ENCODE data around the gene RAB22A.
A peak's percentile ranks its signal among the peaks of the same experiment; 100 is the strongest.

Gene RAB22A

DNA sequence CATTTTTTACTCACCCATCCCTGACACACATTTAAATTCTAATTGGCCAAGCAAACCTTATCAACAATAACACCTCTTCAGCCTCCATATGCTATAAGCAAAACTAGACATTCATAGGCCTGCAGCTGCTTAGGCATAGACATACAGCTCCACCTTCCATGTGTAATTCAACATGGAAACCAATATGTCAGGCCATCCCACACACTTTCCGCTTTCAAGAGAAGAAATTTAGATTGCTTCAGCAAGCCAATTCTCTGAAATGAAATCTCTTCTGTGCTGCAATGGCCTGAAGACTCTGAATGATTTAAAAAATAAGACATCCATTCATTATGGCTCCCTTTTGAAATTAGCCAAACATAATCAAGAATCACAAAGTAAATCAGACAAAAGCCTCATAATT, 4.5 kb upstream of the RAB22A start:
- DNase-seq, result no peak

DNA sequence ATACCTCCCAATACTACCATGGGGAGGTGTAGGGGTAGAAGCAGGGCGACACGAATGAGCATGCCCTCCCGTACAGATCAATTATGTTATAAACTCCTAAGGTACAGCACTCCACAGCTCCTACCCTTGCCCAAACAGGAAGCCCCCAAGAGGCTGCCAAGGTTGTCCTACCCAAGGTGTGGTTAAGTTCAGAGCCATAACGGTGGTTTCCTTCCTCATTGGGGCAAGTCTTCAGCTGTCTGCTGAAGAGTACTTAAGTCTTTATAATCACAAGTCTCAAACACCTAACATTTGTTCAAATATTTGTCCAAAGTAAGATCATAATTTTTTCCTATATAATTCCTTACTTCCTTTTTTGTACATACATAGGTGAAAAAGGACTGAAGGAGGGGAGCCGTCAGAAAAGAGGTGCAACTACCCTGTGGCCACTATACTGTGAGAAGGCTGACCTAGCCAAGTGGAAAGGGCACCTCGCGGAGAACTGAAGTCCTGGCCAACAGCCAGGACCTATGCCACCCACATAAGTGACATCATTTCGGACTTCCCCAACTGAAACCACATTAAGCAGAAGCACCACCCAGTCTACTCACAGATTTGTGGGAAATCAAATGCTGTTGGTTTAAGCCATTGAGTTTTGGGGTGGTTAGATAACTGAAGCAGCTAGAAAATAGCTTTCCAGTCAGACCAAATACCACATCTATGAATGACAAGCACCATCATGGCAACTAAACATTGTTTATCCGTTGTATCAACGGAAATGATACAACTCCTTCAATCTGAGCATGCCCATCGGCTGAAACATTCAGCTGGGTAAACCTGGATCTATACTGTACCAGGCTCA, 2.9 kb upstream of the RAB22A start:
- DNase-seq, result no peak

DNA sequence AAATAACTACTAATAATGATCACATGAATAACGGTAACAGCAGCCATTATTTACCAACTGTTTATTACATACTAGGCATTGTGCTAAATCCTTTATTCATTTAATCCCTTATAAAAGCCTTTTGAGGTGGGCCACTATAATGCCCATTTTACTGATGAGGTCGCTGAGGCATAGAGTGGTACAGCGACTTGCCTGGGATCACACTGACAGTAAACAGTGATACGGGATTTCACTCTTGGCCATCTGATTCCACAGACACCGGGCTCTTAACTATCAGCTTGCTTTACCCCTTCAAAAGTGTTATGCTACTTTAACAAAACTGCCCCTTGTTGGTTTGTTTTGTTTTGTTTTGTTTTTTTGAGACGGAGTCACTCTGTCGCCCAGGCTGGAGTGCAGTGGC, 2.2 kb upstream of the RAB22A start:
- DNase-seq, result no peak

DNA sequence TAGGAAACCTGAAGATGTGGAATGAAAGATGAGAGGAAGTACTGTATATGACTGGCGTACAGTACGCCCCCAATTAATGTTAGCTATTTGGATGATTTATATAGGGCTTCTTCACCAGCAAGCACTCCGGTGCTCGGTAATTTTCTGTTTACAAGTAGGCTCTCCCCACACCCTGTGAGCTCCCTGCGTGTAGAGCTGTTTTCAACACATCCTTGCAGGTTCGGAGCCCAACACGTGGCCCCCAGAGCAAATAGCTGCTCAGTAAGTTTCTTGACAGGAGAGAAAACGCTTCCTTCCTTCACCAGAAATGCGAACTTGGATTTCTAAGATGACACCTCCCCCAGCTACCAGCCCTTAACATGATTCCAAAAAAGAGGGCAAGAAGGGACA, 1.2 kb upstream of the RAB22A start:
- DNase-seq, result no peak

DNA sequence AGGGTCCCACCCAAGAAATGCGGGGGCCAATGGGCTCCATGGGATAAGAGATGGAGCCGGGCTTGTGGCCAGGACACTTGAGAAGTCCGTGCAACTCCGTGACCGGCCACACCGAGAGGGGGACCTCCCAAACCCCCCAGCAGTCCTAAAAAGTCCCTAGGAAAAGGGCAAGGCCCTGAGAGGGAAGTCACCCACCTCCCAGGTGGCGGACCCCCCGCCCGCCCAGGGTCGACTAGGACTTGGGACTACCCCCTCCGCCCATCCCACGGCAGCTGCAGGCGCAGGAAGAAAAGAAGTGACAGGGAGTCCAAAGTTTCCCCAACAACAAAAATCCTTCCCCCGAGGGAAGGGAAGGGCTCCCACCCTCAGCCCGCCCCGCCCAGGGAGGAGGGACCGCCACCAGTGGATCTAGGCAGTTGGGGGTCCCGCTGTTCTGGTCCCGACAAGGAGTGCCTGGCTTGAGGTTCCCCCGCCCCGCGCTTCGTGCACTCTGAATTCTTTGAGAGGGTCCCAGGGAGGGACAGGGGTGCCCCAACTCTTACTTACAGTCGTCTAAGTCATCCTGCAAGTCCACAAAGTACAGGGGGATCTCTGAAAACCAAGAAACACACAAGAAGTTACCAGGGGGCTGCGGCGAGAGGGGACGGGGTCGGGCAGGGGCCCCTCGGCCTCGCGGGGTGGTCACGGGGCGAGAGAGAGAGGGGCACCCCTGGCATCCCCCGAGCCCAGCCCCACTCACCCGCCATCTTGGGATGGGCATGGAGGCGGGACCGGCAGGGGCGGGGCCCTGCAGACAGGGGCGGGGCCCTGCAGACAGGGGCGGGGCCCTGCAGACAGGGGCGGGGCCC, 611 bp upstream of the RAB22A start:
- peak in 1 of 2 experiments; percentile 44 for DNase-seq

DNA sequence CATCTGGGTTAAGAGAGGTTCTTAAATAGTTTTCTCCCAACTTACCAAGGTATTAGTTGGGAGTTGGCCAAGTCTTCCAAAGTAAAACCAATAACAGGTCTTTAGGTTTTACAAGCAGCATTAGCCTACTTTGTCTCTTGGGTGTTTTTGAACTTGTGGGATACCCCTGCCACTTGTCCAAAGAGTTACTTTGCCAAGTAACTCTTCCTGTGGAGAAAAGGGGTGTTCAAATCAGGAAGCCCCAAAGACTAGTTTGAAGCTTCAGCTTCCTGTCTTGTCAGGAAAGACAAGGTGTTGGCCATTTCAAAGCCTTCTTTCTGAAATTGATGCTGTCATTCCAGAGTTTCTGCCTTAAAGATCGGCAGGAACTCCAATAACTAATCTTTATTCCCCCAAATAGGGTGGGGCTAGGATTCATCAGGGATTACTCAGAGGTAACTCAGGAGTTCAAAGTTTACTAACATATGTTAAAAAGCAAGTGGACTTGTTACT, 822 bp downstream of the RAB22A start:
- peak in 1 of 2 experiments; percentile 57 for DNase-seq

DNA sequence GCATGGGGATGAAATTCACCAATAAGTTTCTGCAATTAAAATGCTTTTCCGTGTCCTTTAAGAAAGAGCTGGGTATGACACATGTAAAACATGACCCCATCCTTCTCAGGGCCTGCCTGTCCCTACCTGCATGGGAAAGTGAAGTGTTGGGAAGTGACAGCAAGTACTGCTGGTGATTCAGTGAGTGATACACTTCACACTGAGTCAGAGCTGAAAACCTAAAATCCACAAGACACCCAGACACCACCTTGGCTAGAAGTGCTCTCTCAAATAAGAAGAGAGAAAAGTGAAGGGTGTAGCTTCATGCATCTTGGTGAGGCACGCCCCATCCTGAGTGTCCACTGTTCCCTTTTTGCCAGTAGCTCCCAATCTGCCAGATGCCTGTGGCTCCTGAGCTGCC, 3.3 kb downstream of the RAB22A start:
- DNase-seq, result no peak

DNA sequence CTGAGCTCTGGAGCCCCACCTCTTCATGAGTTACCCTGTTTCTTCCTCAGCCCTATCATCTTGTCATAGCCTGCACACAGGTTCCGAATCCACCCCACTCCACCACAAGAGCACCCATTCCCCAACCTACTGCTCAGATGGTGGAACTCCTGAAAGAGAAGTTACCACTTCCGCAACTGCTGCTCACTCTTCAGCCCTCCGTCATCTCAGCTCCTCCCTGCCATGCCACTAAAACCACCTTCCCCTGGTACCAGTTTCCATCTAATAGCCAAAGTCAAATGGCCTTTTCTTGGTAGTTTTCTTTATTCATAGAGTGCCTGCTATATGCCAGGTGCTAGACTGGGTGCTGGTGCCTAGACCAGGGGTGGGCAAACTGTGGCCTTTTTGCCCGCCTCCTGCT, 3.9 kb downstream of the RAB22A start:
- DNase-seq, result no peak

DNA sequence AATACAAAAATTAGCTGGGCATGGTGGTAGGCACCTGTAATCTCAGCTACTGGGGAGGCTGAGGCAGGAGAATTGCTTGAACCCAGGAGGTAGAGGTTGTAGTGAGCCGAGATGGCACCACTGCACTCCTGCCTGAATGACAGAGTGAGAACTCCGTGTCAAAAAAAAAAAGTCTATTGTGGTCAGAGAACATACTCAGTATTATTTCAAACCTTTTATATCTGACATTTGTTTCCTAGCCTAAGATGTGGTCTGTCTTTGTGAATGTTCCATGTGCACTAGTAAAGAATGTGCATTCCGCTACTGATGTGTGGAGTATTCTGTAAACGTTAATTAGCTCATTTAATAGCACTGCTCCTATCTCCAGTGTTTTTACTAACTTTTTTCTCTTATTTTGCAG, 11.7 kb downstream of the RAB22A start:
- no peak for DNase-seq

DNA sequence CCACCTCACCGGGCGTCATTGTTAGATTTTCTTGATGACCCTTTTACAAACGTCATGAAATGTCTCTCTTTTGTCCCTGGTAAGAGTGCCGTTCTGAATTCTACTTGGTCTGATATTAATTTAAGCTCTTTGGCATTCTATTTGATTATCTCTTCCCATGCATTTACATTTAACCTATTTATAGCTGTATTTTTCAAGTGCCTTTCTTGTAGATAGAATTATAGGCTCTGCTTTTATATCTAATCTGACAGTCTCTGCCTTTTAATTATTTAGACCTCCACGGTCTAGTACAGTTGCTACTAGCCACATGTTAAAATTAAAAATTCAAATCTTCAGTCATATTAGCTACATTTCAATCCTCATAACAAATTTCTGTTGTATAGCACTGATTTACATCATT, 12.6 kb downstream of the RAB22A start:
- no peak for DNase-seq

DNA sequence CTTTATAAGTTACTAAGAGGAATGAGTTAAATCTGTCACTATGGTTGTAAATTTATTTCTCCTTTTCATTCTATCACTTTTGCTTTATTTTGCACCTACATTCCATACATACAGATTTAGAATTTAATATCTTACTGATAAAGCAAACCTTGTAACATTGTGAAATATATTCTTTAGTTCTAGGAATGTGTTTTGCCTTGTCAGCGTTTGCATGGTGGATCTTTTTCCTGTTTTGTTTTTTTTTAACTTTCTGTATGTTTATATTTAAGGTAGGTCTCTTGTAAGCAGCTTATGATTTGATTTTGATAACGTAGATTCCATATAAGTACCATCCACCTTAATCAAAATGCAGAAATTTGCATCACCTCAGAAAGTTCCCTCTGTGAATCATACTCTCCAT, 16.4 kb downstream of the RAB22A start:
- DNase-seq, result no peak

DNA sequence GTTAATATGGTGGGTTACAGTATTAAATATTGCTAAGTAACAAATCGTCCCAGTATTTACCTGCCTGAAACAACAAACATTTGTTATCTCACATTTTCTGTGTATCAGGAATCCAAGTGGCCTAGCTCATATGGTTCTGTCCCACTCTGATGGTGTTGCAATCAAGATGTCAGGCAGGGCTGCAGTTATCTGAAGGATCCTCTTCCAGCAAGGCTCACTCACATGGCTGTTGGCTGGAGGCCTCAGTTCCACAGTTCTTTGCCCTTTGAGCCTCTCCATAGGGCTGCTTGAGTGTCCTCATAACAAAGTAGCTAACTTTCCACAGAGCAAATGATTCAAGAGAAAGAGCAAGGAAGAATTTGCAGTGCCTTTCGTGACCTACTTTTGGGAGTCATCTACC, 17.7 kb downstream of the RAB22A start:
- DNase-seq, result no peak

DNA sequence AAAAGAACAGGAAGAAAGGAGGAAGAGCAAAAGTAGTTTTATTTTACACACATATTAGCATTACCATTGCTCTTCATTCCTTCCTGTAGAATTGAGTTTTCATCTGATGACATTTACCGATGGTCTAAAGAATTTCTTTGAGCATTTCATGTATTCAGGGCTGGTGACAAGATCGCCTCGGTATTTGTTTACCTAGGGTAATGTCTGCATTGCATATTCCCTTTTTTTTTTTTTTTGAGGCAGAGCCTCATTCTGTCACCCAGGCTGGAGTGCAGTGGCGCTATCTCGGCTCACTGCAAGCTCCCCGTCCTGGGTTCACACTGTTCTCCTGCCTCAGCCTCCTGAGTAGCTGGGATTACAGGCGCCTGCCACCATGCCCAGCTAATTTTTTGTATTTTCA, 19.3 kb downstream of the RAB22A start:
- DNase-seq, result no peak

DNA sequence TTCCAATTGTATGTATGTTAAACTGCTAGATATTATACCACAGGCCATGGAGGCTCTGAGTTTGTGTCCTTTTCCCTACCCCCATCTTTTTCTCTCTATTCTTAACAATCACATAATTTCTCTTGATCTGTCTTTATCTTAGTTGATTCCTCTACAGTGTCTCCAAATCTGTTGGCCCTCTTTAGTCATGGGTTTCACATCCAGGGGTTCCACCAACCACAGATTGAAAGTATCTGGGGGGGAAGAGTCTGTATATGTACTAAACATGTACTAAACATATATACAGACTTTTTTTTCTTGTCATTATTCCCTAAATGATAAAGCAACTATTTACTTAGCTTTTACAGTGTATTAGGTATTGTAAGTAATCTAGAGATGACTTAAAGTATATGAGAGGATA, 20.2 kb downstream of the RAB22A start:
- no peak for DNase-seq

DNA sequence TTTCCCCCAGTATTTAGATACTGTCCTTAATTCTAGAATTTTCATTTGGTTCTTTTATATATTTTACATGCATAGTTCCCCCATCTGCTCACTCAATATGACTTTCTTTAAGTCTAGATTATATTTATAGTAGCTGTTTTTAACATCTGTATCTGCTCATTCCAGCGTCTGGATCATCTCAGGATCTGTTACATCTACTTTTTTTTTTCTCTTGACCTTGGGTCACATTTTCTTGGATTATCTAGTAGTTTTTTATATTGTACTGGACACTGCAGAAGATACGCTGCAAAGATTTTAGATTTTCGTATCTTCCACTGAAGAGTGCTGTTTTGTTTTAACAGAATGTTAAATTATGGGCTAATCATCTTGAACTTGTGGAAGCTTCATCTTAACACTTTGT, 20.7 kb downstream of the RAB22A start:
- no peak for DNase-seq

DNA sequence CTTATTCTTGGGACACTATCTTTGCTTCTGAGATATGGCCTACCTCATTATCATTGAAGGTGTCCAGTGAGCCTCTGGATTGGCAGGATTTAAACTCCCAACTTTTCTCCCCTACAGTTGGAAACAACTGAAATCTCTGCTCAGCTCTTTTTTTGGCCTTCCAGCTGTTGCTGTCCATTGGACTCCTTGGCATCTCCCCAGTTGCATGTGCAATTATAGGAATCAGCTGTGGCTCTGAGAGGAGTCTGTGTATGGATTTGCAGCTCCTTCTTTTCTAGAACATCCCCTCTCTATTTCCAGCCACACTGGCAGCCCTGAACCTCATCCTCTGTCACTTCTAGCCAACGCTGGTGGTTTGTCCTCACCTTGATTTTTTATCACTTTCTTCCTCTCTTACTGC, 21.2 kb downstream of the RAB22A start:
- DNase-seq, result no peak

DNA sequence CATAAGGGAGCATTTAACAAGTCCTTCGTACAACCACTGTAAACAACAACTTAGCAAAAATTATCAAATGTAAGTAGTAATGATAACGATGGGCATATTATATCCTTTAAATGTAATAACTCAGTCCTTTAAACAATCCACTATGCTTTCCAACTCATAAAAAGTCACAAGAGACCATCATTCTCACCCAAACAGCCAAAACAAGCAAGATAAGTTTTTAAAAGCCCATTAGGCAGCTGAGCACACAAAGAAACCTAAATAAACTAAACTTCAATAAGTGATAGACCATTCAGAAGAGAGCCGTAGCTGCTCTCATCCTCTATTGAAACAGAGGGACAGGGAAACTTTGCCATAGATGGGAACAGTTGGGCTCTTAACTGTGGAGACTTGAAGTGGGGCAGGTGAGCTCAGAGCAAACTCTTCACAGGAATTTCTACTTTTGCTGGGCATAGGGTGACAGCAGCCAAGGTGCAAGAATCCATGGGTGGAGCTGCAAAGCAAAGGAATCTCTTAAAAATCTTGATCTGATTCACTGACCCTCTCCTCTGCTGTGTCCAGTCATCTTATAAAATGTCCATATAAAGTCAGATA, 22.5 kb downstream of the RAB22A start:
- no peak for DNase-seq

DNA sequence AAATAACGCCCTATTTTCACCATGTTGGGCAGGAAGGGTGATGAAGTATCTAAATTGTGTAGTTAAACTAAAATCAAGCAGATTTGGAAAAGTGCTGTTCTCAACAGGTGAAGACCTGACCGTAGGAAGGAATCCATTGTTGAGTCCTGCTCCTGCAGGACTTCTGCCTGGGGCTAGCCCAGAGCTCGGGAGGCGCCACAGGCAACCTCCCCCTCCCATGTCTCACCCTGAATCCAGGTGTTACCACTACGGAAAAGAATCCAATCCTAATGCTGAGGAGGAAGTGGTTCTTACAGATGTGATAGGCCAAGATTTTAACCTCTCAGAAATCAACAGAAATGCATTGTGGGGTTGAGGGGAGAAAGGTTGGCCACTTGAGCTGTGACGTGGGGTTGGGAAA, 30.2 kb downstream of the RAB22A start:
- no peak for DNase-seq

DNA sequence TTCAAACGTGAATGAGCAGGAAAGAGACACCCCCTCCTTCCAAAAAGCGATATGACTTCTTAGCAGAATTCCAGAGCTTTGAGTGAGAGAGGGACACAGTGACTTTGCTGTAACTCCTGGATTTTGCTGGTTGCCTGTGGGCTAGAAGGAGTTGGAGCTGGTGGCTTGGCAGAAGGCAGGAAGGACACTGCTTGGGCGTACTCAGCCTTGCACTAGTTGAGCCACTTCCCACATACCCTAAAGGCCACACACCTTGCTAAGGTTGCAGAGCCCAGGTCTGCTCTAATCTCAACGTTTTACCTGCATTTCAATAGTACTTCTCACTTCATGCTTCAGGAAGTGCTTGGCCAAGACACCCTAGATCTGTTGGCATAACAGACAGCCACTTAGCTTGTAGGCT, 30.6 kb downstream of the RAB22A start:
- no peak for DNase-seq

DNA sequence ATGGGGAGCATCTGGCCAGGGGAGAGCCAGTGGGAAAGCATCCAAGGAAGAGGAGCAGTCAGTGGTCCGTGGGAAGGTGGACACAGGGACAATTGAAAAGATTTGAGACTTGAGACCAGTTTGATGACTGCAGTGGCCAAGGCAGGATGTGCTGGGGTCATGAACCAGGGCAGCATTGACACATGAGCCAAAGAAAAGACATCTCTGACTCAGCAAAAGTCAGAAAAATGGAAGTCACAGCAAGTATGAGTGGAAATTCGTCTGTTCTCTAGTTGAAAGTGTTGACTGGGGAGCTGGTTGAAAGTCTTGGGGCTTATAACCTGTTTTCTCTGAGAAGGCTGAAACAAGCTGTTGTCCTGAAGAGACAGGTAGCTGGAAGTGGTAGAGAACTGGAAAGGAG, 31.3 kb downstream of the RAB22A start:
- DNase-seq, result peak in 1 of 2 experiments; percentile 16

DNA sequence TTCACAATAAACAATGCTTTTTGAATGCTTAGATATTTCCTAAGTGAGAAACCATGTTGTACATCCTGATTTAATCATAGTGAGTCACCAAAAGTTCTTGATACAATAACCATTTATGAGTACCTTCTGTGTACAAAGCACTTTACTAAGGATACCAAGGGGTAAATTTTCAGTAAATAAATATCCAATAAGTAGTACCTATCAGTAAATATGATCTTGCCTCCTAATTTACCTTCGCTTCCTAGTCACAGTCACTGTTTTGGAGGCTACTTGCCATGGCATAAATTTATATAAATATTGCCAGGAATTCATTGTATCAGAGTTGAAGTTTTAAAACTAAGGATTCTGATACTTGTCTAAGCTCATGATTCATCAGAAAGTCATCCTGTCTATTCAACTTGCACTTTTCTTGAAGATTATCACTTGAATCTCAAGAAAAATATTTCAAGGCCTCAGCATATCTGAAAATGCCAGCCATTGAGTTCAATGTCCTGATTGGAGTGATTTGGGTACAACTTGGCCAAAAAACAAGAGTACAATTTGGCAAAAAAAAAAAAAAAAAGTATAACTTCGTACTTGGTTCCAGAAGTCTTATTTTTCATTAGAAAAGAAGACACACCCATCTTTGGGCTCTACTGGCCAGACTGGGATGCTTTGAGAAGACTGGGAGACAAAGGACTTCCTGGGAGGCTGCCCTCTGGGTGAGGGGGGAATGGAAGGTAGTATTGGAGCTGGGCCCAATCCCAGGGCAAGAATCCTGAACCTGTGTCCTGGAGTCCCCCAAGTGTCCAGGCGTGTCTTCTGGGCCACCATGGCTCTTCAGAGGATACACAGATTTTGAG, 32.8 kb downstream of the RAB22A start:
- peak; percentile 65 to 93 for DNase-seq

DNA sequence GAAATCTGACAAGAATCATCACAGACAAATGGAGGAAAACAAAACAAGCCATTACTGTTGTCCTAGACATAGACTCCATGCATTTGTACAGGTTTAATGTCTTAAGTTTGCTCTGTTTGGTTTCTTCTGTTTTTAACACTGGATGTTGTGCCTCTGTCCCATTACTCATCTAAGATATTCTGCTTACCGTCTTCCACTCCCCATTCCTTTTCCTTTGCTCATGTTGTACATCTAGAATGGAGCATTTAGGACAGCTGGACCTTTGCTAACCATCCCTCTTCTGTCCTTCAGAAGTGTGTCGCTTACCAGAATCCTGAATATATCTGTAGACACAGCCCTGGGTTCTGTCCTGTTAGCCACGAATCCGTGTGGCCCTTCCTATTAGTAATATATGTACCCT, 35.2 kb downstream of the RAB22A start:
- DNase-seq, result no peak

DNA sequence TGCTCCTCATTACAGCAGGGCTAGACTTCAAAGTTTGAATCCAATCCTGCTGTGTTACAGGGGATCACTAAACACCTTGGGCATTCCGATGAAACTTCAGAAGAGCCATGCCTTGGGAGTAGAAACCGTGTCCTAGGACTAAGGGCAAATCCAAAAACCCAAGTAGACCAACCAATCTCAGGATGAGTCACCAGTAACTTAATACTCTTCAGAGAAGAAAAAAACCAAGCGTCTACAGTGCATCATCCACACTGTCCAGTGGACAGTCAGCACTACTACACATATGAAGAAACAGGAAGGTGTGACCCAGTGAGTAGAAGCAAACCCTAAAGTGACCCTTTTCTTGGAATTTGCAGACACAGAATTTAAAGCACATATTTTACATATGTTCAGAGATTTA, 40.1 kb downstream of the RAB22A start:
- peak in 1 of 2 experiments; percentile 46 for DNase-seq
